DOHH2 (cell line): ENCODE data around the gene CPSF4L.

Source experiments
- EZH2phosphoT487 ChIP-seq: fragments of 200-600 bp; sonication (generic); IDR thresholded peaks from 2 replicates; pipeline ENCODE4 v1.6.1; 2017; ENCODE audit warnings: borderline replicate concordance, mild to moderate bottlenecking, antibody characterized with exemption, low read length, moderate library complexity, mixed read lengths
- TF ChIP-seq, protein P1 (sequence below): fragments of 200-600 bp; sonication (generic); IDR thresholded peaks from one replicate; pipeline ENCODE4 v1.5.1; 2014; ENCODE audit warnings: antibody characterized with exemption, mild to moderate bottlenecking, low read depth, low read length; ENCODE audit not compliant: poor library complexity, severe bottlenecking

DNA sequence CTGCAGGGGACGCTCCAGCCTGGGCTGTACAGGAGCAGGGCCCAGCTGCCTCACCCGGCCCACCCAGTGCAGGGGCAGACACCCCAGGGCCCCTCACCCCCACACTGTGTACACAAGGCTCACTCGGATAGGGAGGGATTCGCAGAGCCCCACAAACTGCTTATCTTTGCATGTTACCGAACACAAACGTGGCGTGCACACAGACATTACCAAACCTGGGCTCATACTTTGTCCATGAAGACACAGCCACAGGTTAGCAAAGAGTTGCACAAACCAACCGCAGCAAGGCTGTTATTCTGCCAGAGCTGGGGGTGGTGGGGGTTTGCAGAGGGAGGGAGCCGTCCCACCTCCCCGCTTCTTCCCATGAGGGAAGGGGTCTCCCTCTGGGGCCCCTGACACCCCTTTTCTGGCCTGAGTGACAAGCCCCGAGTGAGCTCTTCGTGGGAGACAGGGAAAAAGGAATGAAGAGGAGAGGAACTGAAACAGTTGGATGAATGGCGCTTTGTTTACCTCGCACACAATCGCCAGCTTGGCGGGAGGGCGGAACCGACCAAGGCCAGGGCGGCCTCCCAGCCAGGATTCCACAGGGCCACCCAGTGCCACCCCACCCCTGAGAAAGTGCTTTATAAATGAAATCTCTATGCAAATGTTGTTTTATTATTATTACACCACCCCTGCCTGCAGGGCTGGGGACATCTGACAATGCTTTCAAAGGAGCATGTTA is 434 bp upstream of the CPSF4L start:
- TF ChIP-seq, protein P1, sequence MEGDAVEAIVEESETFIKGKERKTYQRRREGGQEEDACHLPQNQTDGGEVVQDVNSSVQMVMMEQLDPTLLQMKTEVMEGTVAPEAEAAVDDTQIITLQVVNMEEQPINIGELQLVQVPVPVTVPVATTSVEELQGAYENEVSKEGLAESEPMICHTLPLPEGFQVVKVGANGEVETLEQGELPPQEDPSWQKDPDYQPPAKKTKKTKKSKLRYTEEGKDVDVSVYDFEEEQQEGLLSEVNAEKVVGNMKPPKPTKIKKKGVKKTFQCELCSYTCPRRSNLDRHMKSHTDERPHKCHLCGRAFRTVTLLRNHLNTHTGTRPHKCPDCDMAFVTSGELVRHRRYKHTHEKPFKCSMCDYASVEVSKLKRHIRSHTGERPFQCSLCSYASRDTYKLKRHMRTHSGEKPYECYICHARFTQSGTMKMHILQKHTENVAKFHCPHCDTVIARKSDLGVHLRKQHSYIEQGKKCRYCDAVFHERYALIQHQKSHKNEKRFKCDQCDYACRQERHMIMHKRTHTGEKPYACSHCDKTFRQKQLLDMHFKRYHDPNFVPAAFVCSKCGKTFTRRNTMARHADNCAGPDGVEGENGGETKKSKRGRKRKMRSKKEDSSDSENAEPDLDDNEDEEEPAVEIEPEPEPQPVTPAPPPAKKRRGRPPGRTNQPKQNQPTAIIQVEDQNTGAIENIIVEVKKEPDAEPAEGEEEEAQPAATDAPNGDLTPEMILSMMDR, result no peak
- no peak for TF ChIP-seq EZH2phosphoT487
